ES-I3 (cell line): ENCODE measurements around the gene CTDSPL.
"Not testable (repeated sequence)": the region's sequence is repeated elsewhere in the genome, so short reads cannot be mapped to it uniquely, and the experiment has no call there.

Experiments
- H3K36me3 ChIP-seq: 2 replicates; pipeline ENCODE4 v1.6.1; 2013; ENCODE audit warnings: mild to moderate bottlenecking, low read length, control low read depth, moderate library complexity; ENCODE audit not compliant: insufficient read depth
- H3K4me1 ChIP-seq: 2 replicates; pipeline ENCODE4 v1.6.1; 2013; ENCODE audit warnings: mild to moderate bottlenecking, control low read depth, low read length; ENCODE audit not compliant: insufficient read depth
- H3K9ac ChIP-seq: 2 replicates; pipeline ENCODE4 v1.6.1; 2013; ENCODE audit warnings: low read depth, mild to moderate bottlenecking, low read length, moderate library complexity
- H3K9me3 ChIP-seq: 2 replicates; pipeline ENCODE4 v1.6.1; 2013; ENCODE audit warnings: mild to moderate bottlenecking, low read length, moderate library complexity; ENCODE audit not compliant: control insufficient read depth, insufficient read depth

Gene CTDSPL

DNA sequence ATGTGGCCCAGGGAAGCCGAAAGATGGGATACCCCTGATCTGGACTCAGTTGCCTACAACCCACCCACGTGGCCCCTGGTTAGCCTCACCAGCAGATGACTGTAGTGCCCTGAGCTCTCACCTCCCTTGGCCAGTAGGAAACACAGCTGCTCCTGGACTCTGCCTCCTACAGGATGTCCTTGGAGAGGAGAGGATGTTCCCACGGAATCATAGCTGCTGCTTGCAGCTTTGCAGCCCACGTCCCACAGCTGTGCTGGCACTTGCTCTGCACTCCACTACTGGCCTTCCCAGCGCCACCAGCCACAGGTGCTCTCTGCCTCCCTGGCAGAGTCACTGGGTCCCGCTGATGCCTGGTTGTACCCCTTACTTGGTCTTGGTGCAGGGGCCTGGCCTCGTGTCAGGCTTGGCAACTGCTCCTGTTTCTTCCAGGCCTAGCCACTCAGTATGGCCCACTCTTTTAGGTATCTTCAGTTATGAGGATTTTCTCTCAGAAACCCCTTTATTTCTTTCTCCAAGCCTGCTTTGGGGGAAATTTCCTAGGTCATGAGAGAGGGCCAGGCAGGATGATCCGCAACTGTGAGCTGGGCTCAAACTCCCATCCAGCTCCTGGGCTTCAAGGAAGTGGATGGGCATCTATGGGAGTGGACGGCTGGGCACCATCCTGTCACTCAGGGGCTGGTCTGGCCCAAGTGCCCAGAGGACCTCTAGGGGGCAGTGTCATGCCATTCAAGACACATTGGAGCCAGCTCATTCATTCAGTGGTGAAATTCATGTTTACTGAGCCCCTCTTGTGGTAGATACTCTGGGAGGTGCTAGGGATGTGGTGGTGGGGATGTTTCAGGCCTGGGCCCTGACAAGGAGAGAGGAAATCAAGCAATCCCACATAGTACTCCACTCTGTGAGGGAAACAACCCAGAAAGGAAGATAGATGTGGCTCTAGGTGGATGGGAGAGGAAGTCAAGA lies 112.7 kb downstream of the CTDSPL start:
- H3K9ac ChIP-seq, result no peak overlapping the region
- no peaks in the 10 kb centered on the region for H3K9me3 ChIP-seq
- no peaks in the 10 kb centered on the region for H3K4me1 ChIP-seq
- peaks cover 7% of the 10 kb centered on the region; the same call in 1 of the 2 replicates for H3K36me3 ChIP-seq

DNA sequence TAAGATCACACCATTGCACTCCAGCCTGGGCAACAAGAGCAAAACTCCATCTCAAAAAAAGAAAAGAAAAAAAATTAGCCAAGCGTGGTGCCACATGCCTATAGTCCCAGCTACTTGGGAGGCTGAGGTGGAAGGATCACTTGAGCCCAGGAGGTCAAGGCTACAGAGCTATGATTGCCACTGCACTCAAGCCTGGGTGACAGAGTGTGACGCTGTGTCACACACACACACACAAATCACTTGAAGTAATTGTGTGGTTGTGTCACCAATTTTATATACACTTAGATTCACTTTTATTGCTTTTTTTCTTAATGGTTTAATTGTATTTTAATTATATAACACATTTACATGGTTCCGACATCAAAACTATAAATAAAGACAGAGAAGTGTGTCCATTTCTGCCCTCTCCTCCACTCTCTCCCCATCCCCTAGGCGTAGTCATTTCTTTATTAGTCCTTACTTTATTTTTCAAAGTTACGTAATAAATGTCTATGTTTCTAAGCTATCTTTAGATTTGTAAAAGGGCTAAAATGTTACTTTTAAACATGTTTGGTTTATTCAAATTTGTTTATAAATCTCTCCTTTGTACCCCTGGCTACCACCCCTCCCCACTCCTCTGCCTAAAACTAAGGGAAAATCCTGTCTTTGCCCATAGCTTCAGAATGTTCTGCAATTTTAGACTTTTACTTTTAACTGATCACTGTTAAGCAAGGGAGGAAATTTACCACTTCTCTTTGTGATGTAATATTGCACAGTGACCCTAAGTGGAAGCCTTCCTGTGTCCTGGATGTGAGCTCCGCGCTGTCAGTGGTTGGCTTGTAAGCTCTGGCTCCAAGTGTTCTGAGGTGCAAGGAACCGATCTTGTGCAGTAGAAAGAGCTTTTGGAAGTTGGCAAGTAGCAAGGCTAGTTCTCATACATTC lies 118.1 kb downstream of the CTDSPL start:
- Histone ChIP-seq H3K9me3 (no peaks in the 10 kb centered on the region), H3K36me3 (peaks cover 14% of the 10 kb centered on the region; the same call in 1 of the 2 replicates), H3K9ac (no peak overlapping the region), H3K4me1 (no peaks in the 10 kb centered on the region)

DNA sequence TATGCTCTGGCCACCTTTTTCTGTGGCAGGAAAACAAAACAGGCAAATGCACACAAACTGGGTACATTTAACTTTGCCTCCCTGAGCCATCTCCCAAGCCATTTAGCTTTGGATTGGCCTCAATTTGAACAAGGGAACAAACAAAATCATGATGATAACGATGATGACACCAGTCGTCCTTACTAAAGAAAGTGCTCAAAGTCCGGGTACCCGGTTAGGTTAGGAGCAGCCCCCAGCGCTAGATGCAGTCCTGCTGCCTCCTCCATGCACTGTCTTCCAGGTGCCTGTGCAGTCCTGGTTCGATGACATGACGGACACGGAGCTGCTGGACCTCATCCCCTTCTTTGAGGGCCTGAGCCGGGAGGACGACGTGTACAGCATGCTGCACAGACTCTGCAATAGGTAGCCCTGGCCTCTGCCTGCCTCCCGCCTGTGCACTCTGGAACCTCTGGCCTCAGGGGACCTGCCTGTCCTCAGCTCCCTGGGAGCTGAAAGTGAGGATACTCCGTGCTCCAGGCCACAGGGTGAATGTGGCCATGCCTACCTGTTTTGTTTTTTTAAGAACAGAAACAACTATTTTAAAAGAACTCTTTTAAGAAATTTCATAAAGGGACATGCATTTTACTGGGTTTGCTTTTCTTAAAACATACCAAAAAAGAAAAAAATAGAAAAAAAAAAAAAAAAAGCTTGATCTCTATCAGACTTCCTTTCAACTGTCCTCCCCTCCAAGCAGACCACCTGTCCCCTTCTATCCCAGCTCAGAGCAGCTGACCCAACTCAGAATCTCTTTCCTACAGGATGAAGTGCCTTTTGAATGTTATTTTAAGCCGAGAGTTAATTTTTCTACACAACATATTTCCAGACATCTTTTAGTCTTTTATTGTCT lies 119.0 kb downstream of the CTDSPL start:
- Histone ChIP-seq H3K9me3 (no peaks in the 10 kb centered on the region), H3K36me3 (peaks cover 13% of the 10 kb centered on the region; the same call in 1 of the 2 replicates), H3K4me1 (no peaks in the 10 kb centered on the region), H3K9ac (no peak overlapping the region)

DNA sequence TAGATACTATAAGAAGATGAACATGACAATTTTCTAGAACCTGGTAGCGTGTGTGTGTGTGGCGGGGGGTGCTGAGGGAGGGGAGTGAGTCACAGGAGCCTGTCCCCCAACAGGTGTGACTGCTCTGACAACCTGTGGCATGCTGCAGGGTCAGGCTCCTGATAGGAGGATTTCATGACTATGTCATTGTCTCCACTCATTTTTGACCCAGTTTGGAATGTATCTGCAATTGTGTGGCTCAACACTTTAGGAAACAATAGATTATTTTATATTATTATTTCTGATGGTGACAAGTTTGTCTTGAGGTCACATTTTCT lies 119.6 kb downstream of the CTDSPL start:
- H3K36me3 ChIP-seq, result peaks cover 10% of the 10 kb centered on the region; the same call in 1 of the 2 replicates
- H3K4me1 ChIP-seq, result no peaks in the 10 kb centered on the region

DNA sequence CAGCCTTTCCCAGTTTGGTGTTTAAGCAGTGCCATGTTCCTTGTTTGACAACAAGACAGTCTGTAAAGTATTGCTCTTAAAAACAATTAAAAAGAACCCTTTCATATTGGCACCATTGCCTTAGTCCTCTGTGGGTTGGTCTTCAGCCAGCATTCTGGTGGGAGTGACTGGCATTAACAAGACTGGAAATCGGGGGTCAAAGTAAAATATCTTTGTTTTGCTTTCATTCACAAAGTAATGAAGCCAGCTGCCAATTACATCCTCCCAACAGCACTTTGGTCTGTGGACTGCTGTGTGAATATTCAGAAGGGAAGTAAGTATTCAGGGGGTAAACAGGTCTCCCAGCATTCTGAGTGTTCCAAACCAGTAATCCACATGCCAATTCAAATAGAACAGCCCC lies 120.7 kb downstream of the CTDSPL start:
- Histone ChIP-seq H3K9ac (no peak overlapping the region), H3K36me3 (peaks cover 7% of the 10 kb centered on the region; the same call in 1 of the 2 replicates), H3K9me3 (no peaks in the 10 kb centered on the region), H3K4me1 (no peaks in the 10 kb centered on the region)

More for the DNA sequence above, 119.6 kb downstream of the CTDSPL start:
- H3K9me3 ChIP-seq, result no peaks in the 10 kb centered on the region
- no peak overlapping the region for H3K9ac ChIP-seq

DNA sequence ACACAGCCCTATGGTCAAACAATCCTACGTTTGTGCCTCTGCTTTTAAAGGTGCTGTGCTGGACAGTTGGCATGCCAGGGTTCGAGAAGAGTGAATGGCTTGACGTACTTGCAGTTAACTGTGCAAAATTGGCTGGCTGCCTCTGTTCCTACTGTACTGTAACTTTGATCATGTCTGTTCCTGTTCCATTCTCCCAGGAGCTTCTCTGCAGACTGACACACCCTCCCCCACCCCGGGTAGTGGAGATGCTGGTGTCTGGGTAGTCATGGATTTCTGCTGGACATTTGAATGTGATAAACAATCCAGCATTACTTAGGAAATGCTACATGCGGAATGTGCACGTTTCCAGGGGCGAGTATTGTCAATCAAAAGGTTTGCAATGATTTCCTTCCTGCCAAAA lies 122.4 kb downstream of the CTDSPL start:
- H3K4me1 ChIP-seq, result no peaks in the 10 kb centered on the region
- H3K9ac ChIP-seq, result no peak overlapping the region
- H3K36me3 ChIP-seq, result peaks cover 7% of the 10 kb centered on the region; the same call in 1 of the 2 replicates
- no peaks in the 10 kb centered on the region for H3K9me3 ChIP-seq

DNA sequence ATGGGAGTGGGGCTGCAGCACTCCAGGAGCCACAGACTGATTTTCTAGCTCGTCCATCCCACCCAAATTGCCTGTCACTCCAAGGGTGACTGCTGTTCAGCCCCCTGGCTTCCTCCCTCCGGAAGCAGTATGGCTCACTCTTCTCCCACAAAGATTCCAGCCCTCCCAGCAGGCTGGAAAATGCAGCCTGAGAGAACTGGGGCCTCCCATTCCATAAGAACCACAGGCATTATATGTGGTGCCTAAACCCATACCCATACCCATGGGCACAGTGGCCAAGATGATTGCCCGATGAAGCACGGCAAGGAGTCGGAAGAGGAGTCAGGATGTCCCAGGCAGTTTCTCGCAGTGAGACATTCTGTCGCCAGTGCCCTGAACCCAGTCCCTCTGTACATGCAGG lies 122.9 kb downstream of the CTDSPL start:
- no peaks in the 10 kb centered on the region for H3K9me3 ChIP-seq
- no peak overlapping the region for H3K9ac ChIP-seq
- H3K36me3 ChIP-seq, result peaks cover 7% of the 10 kb centered on the region; the same call in 1 of the 2 replicates
- H3K4me1 ChIP-seq, result no peaks in the 10 kb centered on the region

DNA sequence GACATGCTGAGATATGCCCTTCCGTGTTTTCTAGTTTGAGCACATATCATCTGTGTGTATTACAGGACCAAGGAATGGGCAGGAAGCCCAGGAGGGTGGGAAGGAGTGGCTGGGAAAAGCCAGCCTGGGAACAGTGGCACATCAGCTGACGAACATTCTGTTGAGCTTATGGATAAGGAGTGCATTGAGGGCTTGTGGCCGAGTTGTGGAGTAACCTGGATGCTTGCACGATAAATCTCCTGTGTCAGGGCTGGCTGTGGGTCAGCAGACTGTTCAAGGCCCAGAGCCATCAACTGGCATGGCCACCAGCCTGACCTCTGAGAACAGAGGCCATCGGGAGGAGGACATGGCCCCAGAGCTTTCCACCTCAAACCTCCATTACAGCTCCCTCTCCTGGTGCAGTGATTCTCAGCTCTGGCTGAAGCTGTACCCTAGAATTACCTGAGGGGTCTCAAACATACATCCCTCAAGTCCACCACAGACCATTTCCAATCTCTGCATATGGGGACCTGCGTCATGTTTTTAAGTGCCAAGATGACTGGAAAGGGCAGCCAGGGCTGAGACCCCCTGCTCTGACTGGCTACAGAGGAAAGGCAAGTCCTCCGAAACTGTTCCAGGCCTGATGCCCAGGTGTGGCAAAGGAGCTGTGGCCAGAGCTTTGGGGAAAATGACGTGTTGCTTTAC lies 124.1 kb downstream of the CTDSPL start:
- no peaks in the 10 kb centered on the region for H3K4me1 ChIP-seq
- no peak overlapping the region for H3K9ac ChIP-seq
- H3K36me3 ChIP-seq, result 0 out of 2 replicates have a peak, but pooled peaks cover 2% of the 10 kb centered on the region
- H3K9me3 ChIP-seq, result no peaks in the 10 kb centered on the region

DNA sequence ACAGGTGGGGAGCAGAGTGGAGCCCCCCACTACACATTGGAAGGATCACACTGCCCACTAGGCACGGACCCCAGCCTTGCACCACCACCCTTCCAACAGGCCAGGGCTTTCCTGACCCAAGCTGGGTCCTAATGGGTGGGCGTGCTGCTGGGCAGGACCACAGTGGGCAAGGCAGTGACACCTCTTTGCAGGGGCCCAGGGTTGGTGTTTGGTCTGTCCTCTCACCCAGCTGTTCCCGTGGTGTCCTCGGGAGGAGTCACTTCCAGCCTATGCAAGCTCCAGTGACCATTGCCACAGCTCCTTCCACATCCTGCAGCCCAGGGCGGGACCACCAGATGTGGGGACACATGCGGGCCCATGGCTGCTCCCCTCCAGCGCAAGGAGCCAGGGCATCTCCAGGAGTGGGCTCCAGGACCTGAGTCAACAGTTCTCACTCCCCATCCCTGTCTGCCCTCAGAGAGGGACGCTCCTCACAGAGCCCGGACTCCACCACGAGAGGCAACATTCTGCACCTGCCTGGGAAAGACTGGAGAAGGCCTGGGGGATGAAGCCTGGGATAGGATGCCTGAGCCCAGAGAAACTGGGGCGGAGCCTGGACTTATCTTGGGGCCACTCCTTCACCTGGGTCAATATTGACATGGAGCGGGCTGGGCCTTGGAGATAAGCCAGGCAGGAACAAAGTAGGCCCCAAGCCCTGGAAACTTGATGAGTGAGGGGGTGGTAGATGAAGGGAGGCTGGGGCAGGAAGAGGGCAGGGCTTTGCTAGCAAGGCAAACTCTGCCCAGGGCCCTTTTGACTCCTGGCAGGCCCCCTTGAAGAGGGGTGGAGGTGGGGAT lies 125.0 kb downstream of the CTDSPL start:
- Histone ChIP-seq H3K9ac (no peak overlapping the region), H3K36me3 (0 out of 2 replicates have a peak, but pooled peaks cover 2% of the 10 kb centered on the region), H3K4me1 (0 out of 2 replicates have a peak, but pooled peaks cover under 1% of the 10 kb centered on the region), H3K9me3 (no peaks in the 10 kb centered on the region)

DNA sequence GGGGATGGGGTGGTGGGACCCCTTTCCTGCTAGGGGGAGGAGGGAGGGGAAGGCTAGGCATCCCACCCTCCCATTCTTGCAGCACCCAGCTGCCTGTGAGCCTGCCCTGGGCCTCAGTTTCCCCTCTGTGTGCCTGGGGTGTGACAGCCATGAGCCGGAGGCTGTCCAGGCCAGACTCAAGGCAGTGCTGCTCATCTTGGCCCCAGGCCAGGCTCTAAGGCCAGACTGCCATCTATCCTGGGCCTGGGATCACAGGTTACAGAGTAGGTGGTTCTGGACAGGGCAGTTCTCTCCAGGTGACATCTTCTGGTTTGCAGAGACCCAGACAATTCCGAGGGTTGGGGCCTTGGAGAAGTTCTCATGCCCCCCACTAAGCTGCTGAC lies 125.6 kb downstream of the CTDSPL start:
- Histone ChIP-seq H3K9ac (no peak overlapping the region), H3K36me3 (no peaks in the 10 kb centered on the region), H3K4me1 (0 out of 2 replicates have a peak, but pooled peaks cover 4% of the 10 kb centered on the region), H3K9me3 (no peaks in the 10 kb centered on the region)

DNA sequence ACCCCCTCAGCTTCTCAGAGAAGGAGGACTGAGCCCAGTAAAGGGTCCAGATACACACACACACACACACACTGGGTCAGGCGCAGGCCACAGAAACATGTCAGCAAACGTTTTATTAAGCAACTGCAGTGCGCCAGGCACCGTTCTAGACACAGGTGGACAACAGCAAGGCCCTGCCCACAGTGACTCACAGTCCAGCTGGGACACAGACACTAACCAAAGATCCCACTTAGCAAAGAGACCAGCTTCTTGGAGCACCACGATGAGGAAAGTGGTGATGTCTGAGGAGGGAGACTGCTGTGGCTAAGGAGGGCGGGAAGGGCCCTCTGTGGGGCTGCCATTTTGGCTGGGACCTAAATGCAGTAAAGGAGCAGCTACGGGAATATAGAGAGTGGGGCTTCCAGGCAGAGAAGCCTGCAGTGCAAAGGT lies 126.1 kb downstream of the CTDSPL start:
- Histone ChIP-seq H3K36me3 (no peaks in the 10 kb centered on the region), H3K9me3 (no peaks in the 10 kb centered on the region), H3K9ac (no peak overlapping the region), H3K4me1 (0 out of 2 replicates have a peak, but pooled peaks cover 4% of the 10 kb centered on the region)

DNA sequence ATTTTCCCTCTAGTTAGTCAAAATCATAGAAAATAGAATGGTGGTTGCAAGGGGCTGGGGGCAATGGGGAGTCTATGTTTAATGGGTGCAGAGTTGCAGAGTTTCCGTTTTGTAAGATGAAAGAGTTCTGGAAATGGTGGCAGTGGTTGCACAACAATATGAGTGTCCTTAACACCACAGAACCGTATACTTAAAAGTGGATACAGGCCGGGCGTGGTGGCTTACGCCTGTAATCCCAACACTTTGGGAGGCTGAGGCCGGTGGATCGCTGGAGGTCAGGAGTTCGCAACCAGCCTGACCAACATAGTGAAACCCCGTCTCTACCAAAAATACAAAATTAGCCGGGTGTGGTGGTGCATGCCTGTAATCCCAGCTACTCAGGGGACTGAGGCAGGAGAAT lies 126.7 kb downstream of the CTDSPL start:
- not testable (repeated sequence) for H3K9me3 ChIP-seq, H3K9ac ChIP-seq, H3K4me1 ChIP-seq, H3K36me3 ChIP-seq
